ENCODE results near the gene FRMD4B. TPM values are rescaled to one million over a fixed set of nuclear protein-coding genes. Genes with fewer than 3 reads are reported as not detected.

The FRMD4B gene
- total and polyA plus RNA-seq, 9 donors = 4.2 to 42.0 (median 16.3) TPM

DNA sequence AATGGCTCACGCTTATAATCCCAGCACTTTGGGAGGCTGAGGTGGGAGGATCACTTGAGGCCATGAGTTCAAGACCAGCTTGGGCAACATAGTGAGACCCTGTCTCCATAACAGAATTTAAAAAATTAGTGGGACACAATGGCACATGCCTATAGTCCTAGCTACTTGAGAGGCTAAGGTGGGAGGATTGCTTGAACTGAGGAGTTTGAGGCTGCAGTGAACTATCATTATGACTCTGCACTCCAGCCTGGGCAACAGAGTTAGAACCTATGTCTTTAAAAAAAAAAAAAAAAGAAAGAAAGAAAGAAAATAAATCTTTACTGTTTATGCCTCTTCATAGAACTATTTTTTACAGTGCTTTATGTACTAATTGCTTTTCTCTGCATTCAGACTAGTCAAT lies 178.9 kb downstream of the FRMD4B start:
- DNase-seq = no peak
- Histone ChIP-seq H3K36me3 (no peaks in the 10 kb centered on the region), H3K27ac (no peak overlapping the region), H3K27me3 (no peaks in the 10 kb centered on the region), H3K4me1 (ENCODE audit: insufficient read depth) (no peaks in the 10 kb centered on the region), H3K4me3 (no peak overlapping the region), H3K9me3 (no peaks in the 10 kb centered on the region)
- no peak for TF ChIP-seq CTCF (IDR thresholded peaks at IDR 0.05)
- intact Hi-C loops (cut with DNase I) = no loop called here
- 94 to 97% (median 97%) methylated on average over 1 of the region's 1 CpG for WGBS, 3 donors

DNA sequence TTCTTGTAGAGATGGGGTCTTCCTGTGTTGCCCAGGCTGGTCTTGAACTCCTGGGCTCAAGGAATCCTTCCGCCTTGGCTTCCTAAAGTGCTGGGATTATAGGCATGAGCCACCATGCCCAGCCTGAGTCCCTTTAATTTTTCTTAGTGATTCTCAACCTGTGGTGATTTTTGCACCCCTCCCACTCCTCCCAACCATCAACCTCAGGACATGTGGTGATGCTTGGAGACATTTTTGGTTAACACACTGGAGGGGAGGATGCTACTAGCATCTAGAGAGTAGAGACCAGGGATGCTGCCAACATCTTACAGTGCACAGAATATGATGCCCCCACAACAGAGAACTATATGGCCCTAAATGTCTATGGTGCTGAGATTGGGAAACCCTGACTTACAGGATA lies 180.5 kb downstream of the FRMD4B start:
- Histone ChIP-seq H3K4me1 (ENCODE audit: insufficient read depth) (no peaks in the 10 kb centered on the region), H3K27ac (no peak overlapping the region), H3K4me3 (no peak overlapping the region), H3K9me3 (no peaks in the 10 kb centered on the region), H3K27me3 (no peaks in the 10 kb centered on the region), H3K36me3 (no peaks in the 10 kb centered on the region)
- TF ChIP-seq CTCF (IDR thresholded peaks at IDR 0.05) = no peak
- TF ChIP-seq POLR2A (IDR thresholded peaks at IDR 0.05) = no peak
- no peak for TF ChIP-seq EP300 (IDR thresholded peaks at IDR 0.05)
- intact Hi-C loops (cut with DNase I) = no loop called here
- no peak for DNase-seq
- 100% methylated on average over 1 of the region's 1 CpG for WGBS, 3 donors

DNA sequence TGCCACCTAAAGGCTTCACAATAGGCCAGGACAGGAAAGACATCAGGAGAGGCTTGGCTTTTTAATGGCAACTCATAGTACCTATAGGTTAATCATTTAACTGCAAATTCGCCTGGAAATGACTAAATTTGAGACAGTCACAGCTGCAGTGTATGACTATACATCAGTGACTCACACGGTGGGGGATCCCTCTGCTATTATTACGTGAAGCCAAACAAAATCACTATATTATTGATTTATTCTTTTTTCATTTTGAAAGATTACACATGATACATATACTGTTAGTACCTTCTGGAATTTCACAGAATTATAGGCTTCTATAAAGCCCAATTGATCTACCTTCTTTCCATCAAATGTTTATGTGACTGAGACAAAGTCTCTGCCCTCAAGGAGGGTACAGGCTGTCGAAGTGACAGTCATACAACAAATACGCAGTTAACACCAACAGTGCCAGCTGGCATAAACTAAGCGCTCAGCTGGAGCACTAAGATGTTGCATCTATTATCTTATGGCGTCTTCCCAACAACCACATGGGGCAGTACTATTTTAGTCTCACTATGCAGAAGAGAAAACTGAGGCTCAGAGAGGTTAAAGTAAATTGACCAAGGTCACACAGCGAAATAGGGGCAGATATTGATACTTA lies 181.5 kb downstream of the FRMD4B start:
- Histone ChIP-seq H3K4me1 (ENCODE audit: insufficient read depth) (no peaks in the 10 kb centered on the region), H3K9me3 (no peaks in the 10 kb centered on the region), H3K27ac (no peak overlapping the region), H3K27me3 (no peaks in the 10 kb centered on the region), H3K4me3 (no peak overlapping the region), H3K36me3 (no peaks in the 10 kb centered on the region)
- DNase-seq = no peak
- intact Hi-C loops (cut with DNase I) = loop anchor here in 1 of 4 donors (5.0 kb wide), 1 partner anchor 608 kb away; no protein-coding TSS in a partner anchor
- TF ChIP-seq POLR2A (IDR thresholded peaks at IDR 0.05) (no peak), EP300 (IDR thresholded peaks at IDR 0.05) (no peak), CTCF (IDR thresholded peaks at IDR 0.05) (no peak)
- WGBS, 3 donors = 78 to 85% (median 81%) methylated on average over 8 of the region's 8 CpGs

GRCh38 chr3:69203631-69204314 lies 182.1 kb downstream of the FRMD4B start:
- Histone ChIP-seq H3K9me3 (no peaks in the 10 kb centered on the region), H3K27me3 (no peaks in the 10 kb centered on the region), H3K4me1 (ENCODE audit: insufficient read depth) (no peaks in the 10 kb centered on the region), H3K36me3 (no peaks in the 10 kb centered on the region), H3K4me3 (no peak overlapping the region), H3K27ac (no peak overlapping the region)
- intact Hi-C loops (cut with DNase I) = loop anchor here in 1 of 4 donors (5.0 kb wide), 1 partner anchor 609 kb away; no protein-coding TSS in a partner anchor
- WGBS, 3 donors = 87 to 90% (median 88%) methylated on average over 5 of the region's 5 CpGs
- DNase-seq = no peak
- TF ChIP-seq POLR2A (IDR thresholded peaks at IDR 0.05) = no peak
- no peak for TF ChIP-seq EP300 (IDR thresholded peaks at IDR 0.05)
- no peak for TF ChIP-seq CTCF (IDR thresholded peaks at IDR 0.05)

Data from ovary (tissue), 9 donors.